ENCODE data around the gene CPLANE2.

GRCh38 chr1:16279186-16279585 lies 42.2 kb upstream of the CPLANE2 start:
- TF ChIP-seq POLR2A (IDR thresholded peaks at IDR 0.05) (no peak), CTCF (IDR thresholded peaks at IDR 0.05) (no peak), EP300 (IDR thresholded peaks at IDR 0.05) (no peak)

All from sigmoid colon (tissue), 4 donors.